GM18909 (cell line): ENCODE data around the gene LUC7L3.
"Not testable (repeated sequence)": the region's sequence is repeated elsewhere in the genome, so short reads cannot be mapped to it uniquely, and the experiment has no call there.

Experiments
- ATAC-seq: cut with Tn5 transposase; IDR thresholded peaks from one replicate; pipeline ENCODE4 v1.9.1; 2021; ENCODE audit warnings: mild to moderate bottlenecking; ENCODE audit not compliant: unreplicated experiment, poor library complexity

LUC7L3 gene

DNA sequence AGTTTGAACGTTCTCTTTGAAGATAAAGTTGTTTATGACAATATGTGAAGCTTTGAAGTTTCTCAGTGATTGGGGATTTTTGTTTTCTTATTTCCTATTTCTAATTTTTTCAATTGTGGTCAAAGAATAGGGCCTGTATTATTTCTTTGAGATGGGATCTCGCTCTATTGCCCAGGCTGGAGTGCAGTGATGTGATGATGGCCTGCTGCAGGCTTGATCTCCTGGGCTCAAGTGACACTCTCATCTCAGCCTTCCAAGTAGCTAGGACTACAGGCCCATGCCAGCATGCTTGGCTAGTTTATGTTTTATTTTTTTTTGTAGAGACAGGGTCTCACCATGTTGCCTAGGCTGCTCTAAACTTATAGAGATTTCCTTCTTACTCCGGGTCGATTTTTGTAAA, 59.6 kb downstream of the LUC7L3 start:
- ATAC-seq, result no peak

DNA sequence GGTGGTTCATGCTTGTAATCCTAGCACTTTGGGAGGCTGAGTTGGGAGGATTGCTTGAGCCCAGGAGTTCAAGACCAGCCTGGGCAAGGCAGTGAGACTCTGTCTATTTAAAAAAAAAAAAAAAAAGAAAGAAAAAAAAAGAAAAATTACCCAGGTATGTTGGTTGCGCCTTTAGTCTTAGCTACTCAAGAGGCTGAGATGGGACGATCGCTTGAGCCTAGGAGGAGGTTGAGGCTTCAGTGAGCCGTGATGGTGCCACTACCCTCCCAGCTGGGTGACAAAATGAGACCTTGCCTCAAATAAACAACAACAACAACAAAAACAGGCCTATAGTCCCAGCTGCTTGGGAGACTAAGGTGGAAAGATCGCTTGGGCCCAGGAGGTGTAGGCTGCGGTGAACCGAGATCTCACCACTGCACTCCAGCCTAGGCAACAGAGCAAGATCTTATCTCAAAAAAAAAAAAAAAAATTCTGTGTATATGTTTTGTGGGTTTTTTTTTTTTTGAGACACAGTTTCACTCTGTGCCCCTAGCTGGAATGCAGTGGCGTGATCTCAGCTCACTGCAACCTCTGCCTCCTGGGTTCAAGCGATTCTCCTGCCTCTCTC, 60.4 kb downstream of the LUC7L3 start:
- no peak for ATAC-seq

DNA sequence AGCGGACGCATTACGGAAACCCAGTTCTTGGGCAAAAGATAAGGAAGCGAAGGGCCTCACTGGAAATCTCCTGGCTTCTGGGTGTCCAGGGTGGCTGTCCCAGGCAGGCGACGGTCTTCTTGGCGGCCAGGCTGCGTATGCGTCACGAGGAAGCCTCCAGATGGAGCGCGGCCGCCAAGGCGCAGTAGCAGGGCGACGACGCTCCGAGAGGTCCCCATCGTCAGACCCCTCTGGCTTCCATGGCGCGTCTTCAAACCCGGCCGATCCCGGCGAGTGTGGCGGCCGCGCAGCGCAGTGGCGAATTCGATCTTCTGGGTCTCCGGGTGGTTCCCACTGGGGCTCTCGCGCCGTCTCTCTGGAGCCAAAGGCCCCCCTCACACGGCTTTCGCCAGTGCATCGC, 61.8 kb downstream of the LUC7L3 start:
- ATAC-seq, result no peak

DNA sequence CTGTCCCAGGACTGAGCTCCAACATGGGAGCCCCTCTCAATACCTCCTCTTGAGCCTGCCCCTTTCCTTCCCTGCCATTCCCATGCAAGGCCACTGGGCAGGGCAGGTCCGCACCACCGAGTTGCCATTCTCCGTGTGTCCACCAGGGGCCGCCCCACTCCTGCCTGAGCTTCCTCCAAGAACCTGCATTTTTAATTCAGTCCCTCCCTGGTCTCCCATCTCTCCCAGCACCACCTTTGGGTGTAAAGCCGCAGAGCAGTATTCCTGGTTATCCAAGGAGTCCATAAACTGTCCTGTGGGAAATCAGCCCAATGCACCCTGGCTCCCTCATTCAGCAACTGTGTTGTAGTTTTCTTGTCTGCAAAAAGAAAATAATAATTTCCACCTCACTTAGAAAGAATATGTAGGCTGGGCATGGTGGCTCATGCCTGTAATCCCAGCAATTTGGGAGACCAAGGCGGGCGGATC, 63.8 kb downstream of the LUC7L3 start:
- ATAC-seq, result no peak

DNA sequence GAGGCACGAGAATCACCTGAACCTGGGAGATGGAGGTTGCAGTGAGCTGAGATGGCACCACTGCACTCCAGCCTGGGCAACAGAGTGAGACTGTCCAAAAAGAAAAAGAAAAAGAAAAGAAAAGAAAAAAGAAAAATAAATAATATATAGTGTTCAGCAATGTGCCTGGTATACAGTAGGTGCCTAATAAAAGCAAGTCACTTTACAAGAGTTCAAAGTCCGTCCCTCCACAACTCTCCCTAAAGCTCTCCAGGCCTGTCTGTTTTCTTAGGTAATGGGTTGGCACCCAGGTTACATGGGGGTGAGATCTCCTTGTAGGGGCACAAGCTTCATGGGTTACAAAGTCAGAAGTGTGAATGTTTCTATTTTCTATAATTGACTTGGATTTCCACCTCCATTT, 64.5 kb downstream of the LUC7L3 start:
- ATAC-seq, result no peak

DNA sequence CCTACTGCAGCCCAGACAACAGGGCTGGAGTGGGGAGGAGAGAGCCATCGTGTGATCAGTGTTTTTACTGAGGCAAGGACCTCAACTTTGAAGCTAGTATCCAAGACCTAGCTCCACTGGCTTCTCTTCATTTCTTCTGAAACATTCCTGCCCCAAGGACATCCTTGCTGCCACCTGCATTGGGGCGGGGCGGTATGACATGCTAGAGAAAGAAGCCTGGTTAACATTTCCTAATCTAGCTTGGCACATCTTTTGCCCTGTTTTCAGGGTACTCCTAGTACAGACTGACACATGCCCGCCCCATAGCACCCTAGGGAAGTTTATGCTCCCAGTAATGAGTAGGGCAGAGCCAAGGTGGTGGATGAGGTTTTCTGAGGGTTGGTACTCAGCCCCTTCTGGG, 65.7 kb downstream of the LUC7L3 start:
- ATAC-seq, result no peak

DNA sequence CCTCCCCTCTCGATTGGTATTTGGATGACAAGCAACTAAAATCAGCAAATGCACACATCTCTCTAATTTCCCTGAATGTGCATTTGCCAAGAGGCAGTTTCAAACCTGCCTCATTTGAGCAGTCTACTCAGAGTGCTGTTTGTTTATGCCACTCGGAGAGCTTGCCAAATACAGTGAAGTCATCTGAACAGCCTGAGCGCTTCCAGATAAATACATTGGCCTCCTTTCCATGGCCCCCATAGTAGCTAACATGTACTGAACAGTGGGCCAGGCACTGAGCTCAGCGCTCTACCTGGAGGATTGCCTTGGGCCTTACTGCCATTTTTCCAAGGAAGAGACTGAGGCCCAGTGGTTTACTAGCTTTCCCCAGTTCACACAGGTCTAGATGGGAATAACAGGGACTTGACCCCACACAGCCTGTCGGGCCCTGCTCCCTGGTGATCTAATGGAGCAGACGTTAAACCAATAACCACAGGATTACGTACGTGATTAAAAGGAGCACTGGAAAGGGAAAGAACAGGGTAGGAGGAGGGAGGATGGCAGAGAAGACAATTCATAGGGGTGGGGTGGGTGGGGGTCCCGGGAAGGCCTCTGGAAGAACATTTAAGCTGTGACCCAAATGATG, 66.7 kb downstream of the LUC7L3 start:
- no peak for ATAC-seq

DNA sequence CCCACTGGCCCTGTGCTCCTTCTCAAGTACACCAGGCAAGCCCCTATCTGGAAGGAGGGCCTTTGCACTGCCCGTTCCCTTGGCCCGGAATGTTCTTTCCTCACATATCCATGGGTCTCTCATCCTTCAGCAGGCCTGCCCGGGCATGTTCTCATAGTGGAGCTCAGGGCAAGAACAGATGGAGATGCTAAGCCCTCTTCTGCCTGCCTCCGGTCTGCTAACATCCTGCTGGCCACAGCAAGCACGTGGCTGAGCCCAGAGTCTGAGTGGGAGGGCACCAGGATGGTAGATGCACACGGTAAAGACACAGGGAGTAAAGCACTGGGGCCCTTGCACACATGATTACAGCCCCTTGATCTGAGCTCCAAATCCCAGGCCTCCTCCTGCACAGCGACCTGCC, 67.7 kb downstream of the LUC7L3 start:
- ATAC-seq, result no peak

DNA sequence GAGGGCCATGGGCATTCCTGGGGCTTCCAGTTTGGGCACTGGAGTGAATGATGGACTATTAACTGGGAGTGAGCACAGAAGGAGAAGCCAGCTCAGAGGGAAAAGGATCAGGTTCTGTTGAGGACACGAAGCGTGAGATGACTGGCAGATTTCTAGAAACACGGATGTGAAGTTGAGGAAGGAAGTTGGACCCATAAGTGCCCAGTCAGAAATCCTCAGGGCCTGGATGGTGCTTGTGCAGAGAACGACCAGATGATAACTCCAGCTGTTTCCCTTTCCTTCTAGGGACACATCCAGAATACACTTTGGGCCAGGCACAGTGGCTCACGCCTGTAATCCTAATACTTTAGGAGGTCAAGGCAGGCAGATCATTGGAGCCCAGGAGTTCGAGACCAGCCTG, 71.2 kb downstream of the LUC7L3 start:
- no peak for ATAC-seq

DNA sequence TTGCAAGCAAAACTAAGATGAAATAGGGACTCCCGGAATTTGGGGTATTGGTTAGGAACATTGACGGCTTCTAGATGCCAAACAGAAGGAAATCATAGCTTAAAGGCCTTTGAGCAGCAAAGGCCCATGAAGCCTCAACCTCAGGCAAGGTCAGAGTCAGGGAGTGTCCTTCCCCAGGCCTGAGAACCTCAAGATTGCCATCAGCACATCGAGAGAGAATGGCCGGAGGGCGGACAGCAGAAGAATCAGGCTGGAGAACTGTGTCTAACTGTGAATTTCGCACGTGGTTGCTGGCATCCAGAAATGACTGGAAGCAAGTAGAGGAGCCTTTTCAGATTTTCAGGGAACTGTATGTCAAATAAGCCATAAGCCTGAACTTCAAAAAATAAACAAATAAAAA, 72.7 kb downstream of the LUC7L3 start:
- no peak for ATAC-seq

DNA sequence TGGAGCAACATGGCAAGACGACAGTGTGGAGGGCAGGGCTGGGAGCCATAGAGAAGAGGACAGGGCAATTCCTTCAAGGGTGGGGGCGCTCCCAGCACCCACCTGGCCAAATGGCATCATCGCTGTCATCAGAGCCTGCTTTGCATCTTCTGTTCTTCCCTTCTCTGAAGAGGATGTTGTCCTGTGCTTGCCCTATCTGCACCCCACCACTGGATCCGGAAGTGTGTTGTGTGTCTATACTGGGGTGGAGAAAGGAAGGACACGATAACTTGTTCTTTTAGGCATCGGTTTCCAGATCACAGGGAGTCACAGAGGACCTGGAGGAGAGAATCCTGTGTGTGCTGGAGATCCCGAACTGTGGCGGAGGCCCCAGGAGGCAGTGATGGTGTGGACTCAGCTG, 73.6 kb downstream of the LUC7L3 start:
- no peak for ATAC-seq

DNA sequence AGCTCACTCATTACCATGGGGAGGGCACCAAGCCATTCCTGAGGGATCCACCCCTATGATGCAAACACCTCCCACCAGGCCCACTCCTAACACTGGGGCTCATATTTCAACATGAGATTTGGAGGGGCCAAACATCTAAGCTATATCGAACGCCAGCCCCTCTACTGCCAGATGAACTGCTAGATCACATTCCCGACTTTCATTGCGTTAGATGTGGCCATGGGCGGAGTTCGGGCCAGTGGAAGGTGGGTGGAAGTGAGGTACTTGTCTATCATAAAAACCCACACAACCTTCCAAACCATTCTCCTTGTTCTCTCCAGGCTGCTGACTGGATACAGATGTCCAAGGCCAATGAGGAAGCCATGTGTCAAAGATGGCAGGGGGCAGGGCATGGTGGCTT, 75.0 kb downstream of the LUC7L3 start:
- no peak for ATAC-seq

DNA sequence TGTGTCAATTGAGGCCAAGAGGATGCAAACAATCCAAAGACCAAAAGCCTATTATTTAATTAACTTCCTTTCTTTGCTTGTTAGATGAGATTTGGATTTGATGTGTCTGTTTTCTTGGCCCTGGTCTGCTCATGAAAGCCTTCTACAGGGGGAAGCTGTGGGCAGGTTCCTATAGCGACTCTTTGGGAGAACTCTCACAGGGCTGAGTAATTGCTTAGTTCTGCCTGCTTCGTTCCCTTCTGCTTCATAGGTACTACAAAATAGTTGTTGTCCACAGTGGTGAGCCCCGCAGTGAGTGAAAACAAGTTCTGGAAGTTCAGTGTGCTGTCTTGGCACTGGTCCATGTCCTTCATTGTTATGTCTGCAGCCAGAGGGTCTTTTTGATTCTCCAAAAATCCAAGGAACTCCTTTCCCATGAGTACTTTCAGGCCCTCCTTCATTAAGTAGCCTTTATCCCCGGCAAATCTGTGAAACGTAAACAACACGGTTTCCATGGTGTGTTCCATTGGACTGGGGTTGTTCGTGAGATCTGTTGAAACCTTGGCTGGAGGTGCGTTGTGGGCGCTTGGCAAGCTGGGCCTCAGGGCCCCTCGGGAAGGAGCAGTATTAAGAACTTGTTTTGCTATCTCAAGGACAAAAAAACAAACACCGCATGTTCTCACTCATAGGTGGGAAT, 77.9 kb downstream of the LUC7L3 start:
- no peak for ATAC-seq

DNA sequence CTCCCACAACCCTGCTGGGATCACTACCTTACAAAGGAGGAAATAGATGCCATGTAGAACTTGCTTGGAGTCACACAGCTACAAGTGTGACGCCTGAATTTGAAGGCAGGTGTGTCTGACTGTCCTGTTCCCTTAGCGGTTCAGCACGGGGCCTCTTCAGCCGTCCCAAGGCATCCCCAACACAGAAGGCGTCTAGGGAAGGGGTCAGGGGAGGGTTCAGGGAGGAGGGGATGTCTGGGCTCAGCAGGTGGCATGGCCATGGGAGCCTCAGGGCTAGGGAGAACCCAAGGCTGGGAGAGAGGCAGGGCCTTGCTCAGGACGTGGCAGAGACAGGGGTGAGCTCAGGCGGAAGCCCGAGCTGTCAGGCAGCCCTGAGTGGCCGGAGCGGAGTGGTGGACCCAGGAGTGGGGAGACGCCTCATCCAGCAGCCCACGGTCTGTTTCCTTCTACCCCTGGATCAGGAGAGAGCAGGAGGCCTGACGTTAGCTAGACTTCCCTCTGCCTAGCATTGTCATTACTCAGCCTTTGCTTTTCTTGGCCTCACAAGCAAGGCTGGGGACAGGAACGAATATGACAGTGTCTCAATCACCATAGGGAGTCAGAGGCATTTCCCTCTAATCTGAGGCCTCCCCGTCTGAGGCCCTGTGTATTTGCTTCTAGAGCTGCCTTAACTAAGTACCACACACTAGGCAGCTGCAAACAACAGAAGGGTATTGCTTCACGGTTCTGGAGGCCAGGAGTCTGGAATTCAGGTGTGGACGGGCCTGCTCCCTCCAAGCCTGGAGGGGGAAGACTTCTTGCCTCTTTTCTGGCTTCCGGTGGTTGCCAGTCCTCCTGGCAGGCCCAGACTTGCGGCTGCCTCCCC, 79.3 kb downstream of the LUC7L3 start:
- ATAC-seq, result no peak

DNA sequence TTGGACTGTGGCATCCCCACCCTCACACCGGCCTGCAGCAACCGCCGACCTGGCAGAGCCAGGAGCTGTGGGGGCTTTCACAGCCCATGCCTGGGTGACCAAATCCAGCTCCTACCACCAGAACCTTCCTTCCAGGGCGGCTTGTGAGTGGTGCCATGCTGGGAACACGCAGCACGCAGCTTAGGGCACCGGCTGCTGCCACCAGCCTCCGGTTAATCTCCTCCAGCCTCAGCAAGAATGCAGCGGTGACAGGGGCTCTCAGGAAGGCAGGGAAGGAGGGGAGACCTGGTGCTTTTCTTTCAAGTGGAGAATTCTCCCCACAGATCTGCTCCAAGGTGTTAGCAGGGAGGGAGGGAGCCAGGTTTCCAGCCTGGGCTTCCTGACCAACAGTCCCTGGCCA, 80.2 kb downstream of the LUC7L3 start:
- no peak for ATAC-seq

DNA sequence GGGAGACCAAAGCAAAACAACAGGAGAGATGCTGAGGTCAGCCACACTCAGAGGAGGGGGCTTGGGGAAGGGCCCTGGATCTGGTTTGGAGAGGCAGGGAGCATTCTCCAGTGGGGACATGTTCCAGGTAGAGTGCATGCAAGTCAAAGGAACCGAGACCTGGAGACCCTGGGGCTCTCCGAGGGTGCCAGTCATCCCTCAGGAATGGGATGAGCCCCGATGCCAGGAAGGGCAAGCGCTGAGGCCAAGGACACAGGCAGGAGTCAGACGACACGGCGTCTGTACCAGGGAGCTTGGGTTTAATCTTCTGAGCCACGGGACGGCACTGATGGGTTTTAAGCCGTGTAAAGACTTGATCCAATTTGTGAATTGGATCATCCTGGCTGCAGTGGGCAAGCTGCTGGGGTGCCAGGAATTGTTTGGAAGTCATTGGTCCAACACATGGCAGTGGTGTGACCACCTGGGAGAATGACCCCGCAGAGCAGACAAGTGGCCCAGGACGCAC, 80.8 kb downstream of the LUC7L3 start:
- no peak for ATAC-seq

DNA sequence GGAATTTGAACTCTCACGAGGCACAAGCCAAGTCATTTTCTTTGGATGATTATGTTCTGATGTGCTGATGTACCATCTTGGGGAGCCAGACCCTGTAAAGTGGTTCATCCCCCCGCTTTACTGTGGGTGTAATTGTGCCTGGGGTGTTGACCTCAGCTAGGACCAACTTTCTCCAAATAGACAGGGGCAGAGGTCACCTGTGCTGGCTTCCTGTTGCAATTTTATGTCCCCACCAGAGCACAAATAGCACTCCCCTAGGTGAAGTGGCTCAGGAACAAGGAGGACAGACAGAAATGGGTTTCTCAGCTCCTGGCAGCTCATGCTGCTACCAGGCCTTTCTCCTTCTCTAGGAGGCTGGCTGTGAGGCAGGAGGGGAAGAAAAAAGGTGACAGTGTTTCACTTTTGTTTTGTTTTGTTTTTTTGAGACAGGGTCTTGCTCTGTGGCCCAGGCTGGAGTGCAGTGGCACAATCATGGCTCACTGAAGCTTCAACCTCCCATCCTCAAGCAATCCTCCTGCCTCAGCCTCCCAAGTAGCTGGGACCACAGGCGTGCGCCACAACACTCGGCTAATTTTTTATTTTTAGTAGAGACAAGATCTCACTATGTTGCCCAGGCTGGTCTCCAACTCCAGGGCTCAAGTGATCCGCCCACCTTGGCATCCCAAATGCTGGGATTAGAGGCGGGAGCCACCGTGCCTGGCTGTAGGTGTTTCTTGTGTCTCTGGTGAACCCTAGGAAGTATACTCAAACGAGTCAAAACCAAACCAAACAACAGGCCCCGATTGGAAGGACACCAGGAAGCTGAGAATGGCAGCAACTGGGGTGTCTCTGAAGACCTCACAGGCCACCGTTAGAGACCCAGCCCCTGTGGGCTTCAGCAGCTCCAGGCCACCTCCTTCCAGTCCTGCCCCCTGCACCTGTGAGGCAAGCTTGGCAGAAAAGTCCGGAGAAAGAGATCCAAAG, 83.5 kb downstream of the LUC7L3 start:
- no peak for ATAC-seq

DNA sequence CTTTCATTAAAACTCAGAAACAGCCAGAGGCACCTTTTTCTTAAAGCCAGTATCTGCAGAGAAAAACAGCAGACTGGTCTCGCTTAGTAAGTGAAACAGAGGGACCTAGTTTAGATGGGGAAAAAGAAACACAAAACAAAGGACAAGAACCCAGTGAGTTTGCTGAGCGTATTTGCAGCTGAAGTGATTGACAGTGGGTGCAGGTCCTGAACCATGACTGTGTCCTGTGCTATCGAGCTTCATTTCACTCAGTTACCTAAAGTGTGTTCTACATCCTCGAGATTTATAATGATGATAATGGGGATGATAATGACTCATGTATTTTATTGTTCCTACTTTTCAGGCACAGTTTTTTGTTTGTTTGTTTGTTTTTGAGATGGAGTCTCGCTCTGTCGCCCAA, 84.3 kb downstream of the LUC7L3 start:
- ATAC-seq, result no peak

DNA sequence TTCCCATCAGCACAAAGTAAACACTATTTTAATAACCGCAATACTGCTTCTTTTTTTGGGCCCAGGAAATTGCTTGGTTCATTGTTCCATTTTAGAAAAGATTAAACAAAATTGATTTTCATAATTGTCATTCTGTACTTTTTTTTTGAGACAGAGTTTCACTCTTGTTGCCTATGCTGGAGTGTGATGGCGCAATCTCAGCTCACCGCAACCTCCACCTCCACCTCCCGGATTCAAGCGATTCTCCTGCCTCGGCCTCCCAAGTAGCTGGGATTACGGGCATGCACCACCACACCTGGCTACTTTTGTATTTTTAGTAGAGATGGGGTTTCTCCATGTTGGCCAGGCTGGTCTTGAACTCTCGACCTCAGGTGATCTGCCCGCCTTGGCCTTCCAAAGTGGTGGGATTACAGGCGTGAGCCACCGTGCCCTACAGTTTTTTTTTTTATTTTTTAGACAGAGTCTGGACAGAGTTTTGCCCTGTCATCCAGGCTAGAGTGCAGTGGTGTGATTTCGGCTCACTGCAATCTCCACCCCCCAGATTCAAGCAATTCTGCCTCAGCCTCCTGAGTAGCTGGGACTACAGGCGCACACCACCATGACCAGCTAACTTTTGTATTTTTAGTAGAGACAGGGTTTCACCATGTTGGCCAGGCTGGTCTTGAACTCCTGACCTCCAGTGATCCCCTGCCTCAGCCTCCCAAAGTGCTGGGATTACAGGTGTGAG, 85.5 kb downstream of the LUC7L3 start:
- ATAC-seq, result not testable (repeated sequence)
